Muscle of leg (tissue), 11 donors: ENCODE measurements around the gene ATP8A2. TPM values are rescaled to one million over a fixed set of nuclear protein-coding genes. Genes with fewer than 3 reads are reported as not detected.
A peak's percentile ranks its signal among the peaks of the same experiment; 100 is the strongest.

Experiments
- DNase-seq: peaks from one replicate; pipeline ENCODE4 v3.0.0; 2013
- H3K27ac ChIP-seq: one replicate; pipeline ENCODE4 v1.5.1; 2013; ENCODE audit warnings: mild to moderate bottlenecking, low read length, control low read depth
- H3K27me3 ChIP-seq: one replicate; pipeline ENCODE4 v1.6.1; 2013; ENCODE audit warnings: low read length; ENCODE audit not compliant: control insufficient read depth, insufficient read depth
- H3K36me3 ChIP-seq: one replicate; pipeline ENCODE4 v1.6.1; 2013; ENCODE audit warnings: low read length; ENCODE audit not compliant: control insufficient read depth, insufficient read depth
- H3K4me1 ChIP-seq: one replicate; pipeline ENCODE4 v1.6.1; 2013; ENCODE audit warnings: low read length; ENCODE audit not compliant: control insufficient read depth, insufficient read depth
- H3K4me3 ChIP-seq: one replicate; pipeline ENCODE4 v1.5.1; 2013; ENCODE audit warnings: low read length, control low read depth
- H3K9me3 ChIP-seq: replicated peaks from 2 replicates; pipeline ENCODE4 v1.6.1; 2013; ENCODE audit warnings: low read depth, low read length; ENCODE audit not compliant: control insufficient read depth
- WGBS: methylation state at CpG from one replicate; pipeline ENCODE4 v1.1.5; 2013; ENCODE audit warnings: missing lambda C conversion rate; ENCODE audit not compliant: insufficient coverage; 5-methylcytosine and 5-hydroxymethylcytosine counted together
- polyA plus RNA-seq, 8 donors: library from polyadenylated mRNA; unstranded; fragments of 120-200 nt; gene quantifications; one replicate each; pipeline versions ENCODE4 v1.2.1 to v1.2.3, GENCODE V29; 2013; ENCODE audit warnings: inconsistent platforms in 1 of 8, low replicate concordance in 1 of 8; ENCODE audit not compliant: insufficient read length in 8 of 8, insufficient read depth in 1 of 8
- total RNA-seq: library from RNA; stranded (reverse); fragments of 120-200 nt; gene quantifications from one replicate; pipeline ENCODE4 v1.2.4, GENCODE V29; 2013

ATP8A2 gene
- total and polyA plus RNA-seq, 9 donors = 0.89 to 2.9 (median 1.6) TPM

GRCh38 chr13:25966086-25966485 lies 594.3 kb downstream of the ATP8A2 start:
- H3K27me3 ChIP-seq = no peaks in the 10 kb centered on the region
- H3K4me3 ChIP-seq = no peak overlapping the region
- no CpG with 5 or more reads among the region's 4 CpGs for WGBS
- H3K9me3 ChIP-seq = no peaks in the 10 kb centered on the region
- H3K36me3 ChIP-seq = no peaks in the 10 kb centered on the region
- DNase-seq = no peak
- H3K27ac ChIP-seq = no peak overlapping the region
- peaks cover 2% of the 10 kb centered on the region for H3K4me1 ChIP-seq

- no peak overlapping the region for H3K4me3 ChIP-seq
- no peak for DNase-seq
- H3K27me3 ChIP-seq = no peaks in the 10 kb centered on the region
- H3K27ac ChIP-seq = no peak overlapping the region
- H3K36me3 ChIP-seq = no peaks in the 10 kb centered on the region
- no CpG with 5 or more reads among the region's 4 CpGs for WGBS
- no peaks in the 10 kb centered on the region for H3K9me3 ChIP-seq
- peaks cover 6% of the 10 kb centered on the region for H3K4me1 ChIP-seq
Measured at GRCh38 chr13:25967144-25967543, 595.4 kb downstream of the ATP8A2 start.

GRCh38 chr13:25971047-25971446 lies 599.3 kb downstream of the ATP8A2 start:
- no peak overlapping the region for H3K27ac ChIP-seq
- H3K4me3 ChIP-seq = no peak overlapping the region
- WGBS = 87% methylated on average over 2 of the region's 3 CpGs
- H3K27me3 ChIP-seq = no peaks in the 10 kb centered on the region
- no peaks in the 10 kb centered on the region for H3K36me3 ChIP-seq
- no peak for DNase-seq
- no peaks in the 10 kb centered on the region for H3K9me3 ChIP-seq
- peaks cover 24% of the 10 kb centered on the region for H3K4me1 ChIP-seq

GRCh38 chr13:25971459-25972145 lies 599.8 kb downstream of the ATP8A2 start:
- no peak overlapping the region for H3K27ac ChIP-seq
- H3K27me3 ChIP-seq = no peaks in the 10 kb centered on the region
- H3K9me3 ChIP-seq = no peaks in the 10 kb centered on the region
- 73% methylated on average over 4 of the region's 5 CpGs for WGBS
- no peak overlapping the region for H3K4me3 ChIP-seq
- H3K36me3 ChIP-seq = no peaks in the 10 kb centered on the region
- no peak for DNase-seq
- peaks cover 24% of the 10 kb centered on the region for H3K4me1 ChIP-seq

GRCh38 chr13:25973085-25973484 lies 601.3 kb downstream of the ATP8A2 start:
- peak; percentile 61 for DNase-seq
- H3K4me1 ChIP-seq = peaks cover 28% of the 10 kb centered on the region
- H3K9me3 ChIP-seq = no peaks in the 10 kb centered on the region
- 27% methylated on average over 12 of the region's 13 CpGs for WGBS
- H3K27me3 ChIP-seq = no peaks in the 10 kb centered on the region
- peak overlapping the region; percentile 70 for H3K27ac ChIP-seq
- no peaks in the 10 kb centered on the region for H3K36me3 ChIP-seq
- no peak overlapping the region for H3K4me3 ChIP-seq

DNA sequence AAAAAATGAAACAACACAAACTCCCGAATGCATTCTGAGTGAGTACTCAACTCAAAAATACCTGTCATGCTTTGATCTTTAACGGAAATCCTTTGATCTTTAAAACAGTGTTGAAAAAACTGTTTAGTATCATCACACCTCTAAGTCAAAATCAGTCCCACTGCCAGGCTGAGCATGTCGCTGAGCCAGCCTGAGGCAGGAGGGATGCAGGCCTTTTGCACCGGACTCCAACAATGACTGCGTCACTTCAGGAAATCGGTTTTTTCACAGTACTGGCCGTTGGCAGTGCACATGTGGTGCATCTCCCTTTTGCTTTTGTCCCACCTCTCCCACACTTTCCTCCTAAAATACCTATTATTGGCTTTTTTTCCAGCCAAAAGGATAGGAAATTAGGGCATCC lies 601.8 kb downstream of the ATP8A2 start:
- peak overlapping the region; percentile 70 for H3K27ac ChIP-seq
- peaks cover 28% of the 10 kb centered on the region for H3K4me1 ChIP-seq
- WGBS = 42% methylated on average over 6 of the region's 7 CpGs
- H3K36me3 ChIP-seq = no peaks in the 10 kb centered on the region
- H3K27me3 ChIP-seq = no peaks in the 10 kb centered on the region
- H3K9me3 ChIP-seq = no peaks in the 10 kb centered on the region
- DNase-seq = no peak
- no peak overlapping the region for H3K4me3 ChIP-seq

DNA sequence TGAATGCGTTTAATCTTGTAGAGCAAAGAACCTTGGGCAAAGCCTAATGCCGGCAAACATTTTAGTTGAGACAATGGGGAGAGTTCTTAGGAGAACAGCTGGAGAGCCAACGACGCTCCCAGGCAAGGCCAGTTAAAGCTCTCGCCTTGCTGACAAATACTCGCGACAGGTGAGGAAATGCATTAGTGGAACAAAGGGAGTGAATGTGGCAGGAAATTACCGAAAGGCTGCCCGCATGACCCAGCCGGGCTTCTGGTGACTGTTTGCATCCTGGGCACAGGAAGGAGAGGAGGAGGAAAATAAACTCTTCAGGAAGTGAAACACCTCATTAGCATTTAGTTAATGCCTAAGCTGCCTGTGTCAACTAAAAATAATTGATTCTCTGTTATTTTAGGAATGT lies 605.4 kb downstream of the ATP8A2 start:
- Histone ChIP-seq H3K4me3 (no peak overlapping the region), H3K9me3 (no peaks in the 10 kb centered on the region), H3K27ac (no peak overlapping the region), H3K36me3 (no peaks in the 10 kb centered on the region), H3K4me1 (peaks cover 24% of the 10 kb centered on the region), H3K27me3 (no peaks in the 10 kb centered on the region)
- no peak for DNase-seq
- WGBS = 25% methylated on average over 7 of the region's 10 CpGs

- Histone ChIP-seq H3K4me3 (no peak overlapping the region), H3K27ac (no peak overlapping the region), H3K4me1 (peaks cover 21% of the 10 kb centered on the region), H3K27me3 (no peaks in the 10 kb centered on the region), H3K36me3 (no peaks in the 10 kb centered on the region), H3K9me3 (no peaks in the 10 kb centered on the region)
- 45% methylated on average over 1 of the region's 4 CpGs for WGBS
- no peak for DNase-seq
Measured at GRCh38 chr13:25977671-25978070, 605.9 kb downstream of the ATP8A2 start.

GRCh38 chr13:25978961-25979360 lies 607.2 kb downstream of the ATP8A2 start:
- DNase-seq = no peak
- WGBS = no CpG with 5 or more reads among the region's 2 CpGs
- Histone ChIP-seq H3K27ac (no peak overlapping the region), H3K4me3 (no peak overlapping the region), H3K27me3 (no peaks in the 10 kb centered on the region), H3K4me1 (peaks cover 9% of the 10 kb centered on the region), H3K36me3 (no peaks in the 10 kb centered on the region), H3K9me3 (no peaks in the 10 kb centered on the region)

DNA sequence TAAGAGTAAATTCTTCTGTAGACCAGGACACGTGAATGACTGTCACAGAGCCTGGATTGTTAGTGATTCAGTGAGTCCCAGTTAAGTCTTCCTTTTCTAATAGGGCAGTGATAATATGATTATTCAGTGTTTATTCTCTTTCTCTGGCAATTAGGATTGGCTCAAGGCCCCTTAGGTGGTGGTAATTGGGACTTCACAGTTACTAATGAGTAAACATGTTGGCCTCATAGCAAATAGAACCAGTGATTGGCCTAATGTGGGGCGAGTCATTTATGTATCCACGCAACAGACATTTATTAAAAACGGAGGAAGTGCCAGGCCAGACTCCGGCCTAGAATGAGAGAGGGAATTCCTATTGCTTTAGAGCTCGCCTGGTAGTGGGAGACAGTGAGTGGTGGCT lies 607.6 kb downstream of the ATP8A2 start:
- WGBS = 89% methylated on average over 6 of the region's 6 CpGs
- H3K36me3 ChIP-seq = no peaks in the 10 kb centered on the region
- no peak for DNase-seq

DNA sequence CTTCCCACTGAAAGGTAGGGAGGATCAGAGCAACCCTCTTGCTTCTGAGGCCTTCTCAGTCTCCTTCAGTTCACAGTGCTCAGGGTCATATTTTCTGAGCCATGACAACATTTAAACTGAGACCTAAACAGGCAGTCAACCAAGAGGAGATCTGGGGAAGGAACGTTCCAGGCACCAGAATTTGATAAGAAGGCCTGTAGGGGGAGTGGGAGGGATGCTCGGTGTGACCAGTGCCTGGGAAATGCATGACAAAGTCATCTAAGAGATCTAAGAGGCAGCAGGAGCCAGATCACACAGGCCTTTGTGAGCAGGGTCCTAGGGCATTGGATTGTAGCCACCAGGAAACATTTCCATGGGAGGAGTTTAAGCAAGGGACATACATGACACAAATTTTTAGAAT lies 608.5 kb downstream of the ATP8A2 start:
- Histone ChIP-seq H3K4me3 (no peak overlapping the region), H3K27me3 (no peaks in the 10 kb centered on the region), H3K36me3 (no peaks in the 10 kb centered on the region), H3K9me3 (no peaks in the 10 kb centered on the region), H3K4me1 (peaks cover 4% of the 10 kb centered on the region), H3K27ac (no peak overlapping the region)
- 32% methylated on average over 2 of the region's 2 CpGs for WGBS
- peak; percentile 47 for DNase-seq

More for the DNA sequence above, 607.6 kb downstream of the ATP8A2 start:
- H3K27ac ChIP-seq = no peak overlapping the region
- peaks cover 5% of the 10 kb centered on the region for H3K4me1 ChIP-seq
- H3K27me3 ChIP-seq = no peaks in the 10 kb centered on the region
- no peaks in the 10 kb centered on the region for H3K9me3 ChIP-seq
- H3K4me3 ChIP-seq = no peak overlapping the region
